HCT116 (cell line): ENCODE measurements around the gene SHANK3. TPM values are rescaled to one million over a fixed set of nuclear protein-coding genes. Genes with fewer than 3 reads are reported as not detected.

Experiments used
- ATAC-seq: fragments of 200-7000 bp; cut with Tn5 transposase; 2 replicates; pipeline ENCODE4 v1.9.1; 2020; ENCODE audit warnings: mild to moderate bottlenecking, moderate library complexity
- BruUV-seq: library from RNA; stranded (reverse); fragments of 400-500 nt; replicated peaks from 2 replicates; lab custom pipeline; 2021; lab: Mats Ljungman, UMichigan
- CTCF ChIA-PET: fragments of 300-600 bp; sonication (Branson Sonifier 250); formaldehyde crosslinking; loops from one replicate; lab custom pipeline; 2021; ENCODE audit warnings: antibody characterized with exemption; lab: Charles Lee
- POLR2A ChIA-PET: fragments of 300-600, 350-600 bp; sonication (Branson Sonifier 250); formaldehyde crosslinking; loops from one replicate; lab custom pipeline; 2021; ENCODE audit warnings: antibody characterized with exemption; lab: Charles Lee
- RAD21 ChIA-PET, 2 experiments: fragments of 300-600 bp; sonication (Branson Sonifier 250); formaldehyde crosslinking; loops; one replicate each; lab custom pipeline; 2023; ENCODE audit warnings: low total read pairs in 2 of 2; ENCODE audit not compliant: uncharacterized antibody in 2 of 2, unreplicated experiment in 2 of 2, low non-redundant PET in 1 of 2; lab: Charles Lee
- DNase-seq: peaks from one replicate; pipeline ENCODE4 v3.0.0-alpha.2; 2010; ENCODE audit warnings: low read depth, low spot score
- H2AFZ ChIP-seq: fragments of 200-600 bp; shearing (Covaris generic), sonication (generic); 2 replicates; pipeline ENCODE4 v1.6.1; 2017; ENCODE audit warnings: low read depth, mixed run types, mixed read lengths, antibody characterized with exemption, low read length; ENCODE audit not compliant: poor library complexity, severe bottlenecking
- H3K27ac ChIP-seq: 2 replicates; pipeline ENCODE4 v1.5.1; 2012; ENCODE audit warnings: low read depth, low read length
- H3K27me3 ChIP-seq: fragments of 200-600 bp; sonication (generic); 2 replicates; pipeline ENCODE4 v1.6.1; 2016; ENCODE audit warnings: mixed run types, low read length, mixed read lengths; ENCODE audit not compliant: insufficient read depth
- H3K36me3 ChIP-seq, 2 experiments: fragments of 200-500 bp in 1 of 2; fragments of 200-600 bp in 1 of 2; sonication (Bioruptor generic) in 1 of 2; sonication (generic) in 1 of 2; 2 replicates each; pipeline versions ENCODE4 v1.5.1 to v1.6.1; 2014 to 2016; ENCODE audit warnings: low read length in 2 of 2, inconsistent platforms in 1 of 2, mixed read lengths in 1 of 2, mixed run types in 1 of 2; ENCODE audit not compliant: insufficient read depth in 2 of 2, control insufficient read depth in 1 of 2
- H3K4me1 ChIP-seq, 2 experiments: fragments of 200-600 bp in 1 of 2; sonication (generic) in 1 of 2; 2 replicates each; pipeline versions ENCODE4 v1.5.1 to v1.6.1; 2012 to 2017; ENCODE audit warnings: low read length in 2 of 2, inconsistent platforms in 1 of 2, mild to moderate bottlenecking in 1 of 2, mixed read lengths in 1 of 2, mixed run types in 1 of 2, moderate library complexity in 1 of 2; ENCODE audit not compliant: insufficient read depth in 2 of 2, control insufficient read depth in 1 of 2
- H3K4me2 ChIP-seq: fragments of 200-600 bp; sonication (generic); 2 replicates; pipeline ENCODE4 v1.6.1; 2017; ENCODE audit warnings: mixed run types, low read length, mixed read lengths
- H3K4me3 ChIP-seq, 2 experiments: fragments of 200-600 bp in 1 of 2; sonication (generic) in 1 of 2; replicated peaks in 1 of 2; 2 replicates each; pipeline ENCODE4 v1.5.1; 2011 to 2016; ENCODE audit warnings: low read length in 2 of 2, control low read depth in 1 of 2, low read depth in 1 of 2, mild to moderate bottlenecking in 1 of 2, mixed read lengths in 1 of 2, mixed run types in 1 of 2
- H3K79me2 ChIP-seq: fragments of 200-600 bp; sonication (generic); 2 replicates; pipeline ENCODE4 v1.6.1; 2017; ENCODE audit warnings: mild to moderate bottlenecking, mixed run types, low read length, moderate library complexity, mixed read lengths; ENCODE audit not compliant: insufficient read depth
- H3K9ac ChIP-seq: fragments of 200-600 bp; sonication (generic); 2 replicates; pipeline ENCODE4 v1.6.1; 2016; ENCODE audit warnings: low read length, mixed read lengths
- H3K9me2 ChIP-seq: fragments of 200-600 bp; sonication (generic), shearing (Covaris generic); 2 replicates; pipeline ENCODE4 v1.6.1; 2017; ENCODE audit warnings: mixed run types, mild to moderate bottlenecking, moderate library complexity; ENCODE audit not compliant: insufficient read depth
- H3K9me3 ChIP-seq, 2 experiments: fragments of 200-500 bp in 1 of 2; fragments of 200-600 bp in 1 of 2; sonication (Bioruptor generic) in 1 of 2; sonication (generic) in 1 of 2; 2 replicates each; pipeline ENCODE4 v1.6.1; 2014 to 2017; ENCODE audit warnings: low read length in 2 of 2, mixed read lengths in 2 of 2, inconsistent platforms in 1 of 2, low read depth in 1 of 2, mild to moderate bottlenecking in 1 of 2, mixed run types in 1 of 2, moderate library complexity in 1 of 2; ENCODE audit not compliant: control insufficient read depth in 1 of 2, insufficient read depth in 1 of 2
- H4K20me1 ChIP-seq: fragments of 200-600 bp; sonication (generic), shearing (Covaris generic); 2 replicates; pipeline ENCODE4 v1.6.1; 2017; ENCODE audit warnings: mixed run types, mild to moderate bottlenecking, moderate library complexity; ENCODE audit not compliant: insufficient read depth
- ATF3 ChIP-seq: IDR thresholded peaks from 2 replicates; pipeline ENCODE4 v1.6.1; 2012
- CBX3 ChIP-seq: IDR thresholded peaks from 2 replicates; pipeline ENCODE4 v1.6.1; 2012; ENCODE audit warnings: low read depth
- CEBPB ChIP-seq: IDR thresholded peaks from 2 replicates; pipeline ENCODE4 v1.6.1; 2012; ENCODE audit warnings: low read depth
- CTCF ChIP-seq, 3 experiments: fragments of 200-600 bp in 1 of 3; sonication (generic) in 1 of 3; IDR thresholded peaks in 2 of 3; conservative IDR thresholded peaks in 1 of 3; 2 replicates each; pipeline ENCODE4 v1.5.1; 2012 to 2017; ENCODE audit warnings: low read depth in 2 of 3, low read length in 2 of 3, antibody characterized with exemption in 1 of 3, borderline replicate concordance in 1 of 3, control low read depth in 1 of 3, mild to moderate bottlenecking in 1 of 3, mixed read lengths in 1 of 3, mixed run types in 1 of 3, moderate library complexity in 1 of 3; ENCODE audit not compliant: insufficient read depth in 1 of 3
- EGR1 ChIP-seq: IDR thresholded peaks from 2 replicates; pipeline ENCODE4 v1.6.1; 2012; ENCODE audit warnings: low read depth
- EZH2 ChIP-seq: fragments of 200-600 bp; sonication (generic); IDR thresholded peaks from 2 replicates; pipeline ENCODE4 v1.6.1; 2017; ENCODE audit warnings: antibody characterized with exemption, mixed run types
- EZH2phosphoT487 ChIP-seq: fragments of 200-600 bp; IDR thresholded peaks from 2 replicates; pipeline ENCODE4 v1.6.1; 2018; ENCODE audit warnings: antibody characterized with exemption, borderline replicate concordance
- FOSL1 ChIP-seq: IDR thresholded peaks from 2 replicates; pipeline ENCODE4 v1.6.1; 2012; ENCODE audit warnings: low read depth
- JUND ChIP-seq: IDR thresholded peaks from 2 replicates; pipeline ENCODE4 v1.6.1; 2012
- POLR2A ChIP-seq: IDR thresholded peaks from 2 replicates; pipeline ENCODE4 v1.7.0; 2011; ENCODE audit warnings: borderline replicate concordance; ENCODE audit not compliant: insufficient read depth, insufficient read length; ENCODE audit errors: extremely low read depth
- POLR2AphosphoS5 ChIP-seq: IDR thresholded peaks from 2 replicates; pipeline ENCODE4 v1.6.1; 2011; ENCODE audit warnings: mild to moderate bottlenecking, low read depth, low read length, moderate library complexity
- RAD21 ChIP-seq: IDR thresholded peaks from 2 replicates; pipeline ENCODE4 v1.6.1; 2012; ENCODE audit warnings: low read depth, mild to moderate bottlenecking
- REST ChIP-seq: IDR thresholded peaks from 2 replicates; pipeline ENCODE4 v1.6.1; 2012; ENCODE audit warnings: low read depth
- SIN3A ChIP-seq: IDR thresholded peaks from 2 replicates; pipeline ENCODE4 v1.6.1; 2012; ENCODE audit warnings: low read depth
- SP1 ChIP-seq: IDR thresholded peaks from 2 replicates; pipeline ENCODE4 v1.6.1; 2012; ENCODE audit warnings: low read depth
- SRF ChIP-seq: IDR thresholded peaks from 2 replicates; pipeline ENCODE4 v1.6.1; 2012; ENCODE audit warnings: low read depth
- TCF7L2 ChIP-seq: IDR thresholded peaks from 2 replicates; pipeline ENCODE4 v1.7.0; 2011; ENCODE audit warnings: borderline replicate concordance, inconsistent platforms; ENCODE audit not compliant: insufficient read depth, insufficient read length; ENCODE audit errors: extremely low read depth
- YY1 ChIP-seq: IDR thresholded peaks from 2 replicates; pipeline ENCODE4 v1.6.1; 2011; ENCODE audit warnings: low read length, low read depth, moderate library complexity, mild to moderate bottlenecking; ENCODE audit not compliant: insufficient replicate concordance; ENCODE audit errors: extremely low read depth
- ZFX ChIP-seq: fragments of 450-650 bp; IDR thresholded peaks from 2 replicates; pipeline ENCODE4 v1.6.1; 2017
- ZNF274 ChIP-seq: fragments of 200-500 bp; sonication (Bioruptor generic); IDR thresholded peaks from 2 replicates; pipeline ENCODE4 v1.6.1; 2014; ENCODE audit warnings: mild to moderate bottlenecking, low read depth, low read length, inconsistent platforms
- intact Hi-C: fragments of 100-400 bp; cut with micrococcal nuclease; formaldehyde crosslinking; loops from 2 replicates; pipeline ENCODE4 v1.10.0; 2022
- total RNA-seq: library from RNA; stranded (reverse); gene quantifications from one replicate; pipeline ENCODE4 v1.2.1, GENCODE V29; 2021; ENCODE audit not compliant: unreplicated experiment

The SHANK3 gene
- total RNA-seq, 1 experiment from 2014 or later = 16.0 TPM

GRCh38 chr22:50719814-50720300 is 47.2 kb downstream of the SHANK3 start:
- H3K4me3 ChIP-seq = no peak overlapping the region
- ChIA-PET RAD21 (no interaction called here), CTCF (no interaction called here), POLR2A (no interaction called here)
- no peaks in the 10 kb centered on the region for H4K20me1 ChIP-seq
- intact Hi-C loops = no loop called here
- H3K9ac ChIP-seq = no peak overlapping the region
- H3K79me2 ChIP-seq = no peaks in the 10 kb centered on the region
- no peak overlapping the region for H3K4me2 ChIP-seq
- no peaks in the 10 kb centered on the region for H3K9me2 ChIP-seq
- no peak overlapping the region for H3K27ac ChIP-seq
- H3K4me1 ChIP-seq = no peaks in the 10 kb centered on the region
- no peak for DNase-seq
- no peak for TF ChIP-seq YY1
- TF ChIP-seq REST = no peak
- no peak for TF ChIP-seq CEBPB
- no peak for TF ChIP-seq JUND
- no peak for TF ChIP-seq CTCF (IDR thresholded peaks at IDR 0.05 in 2 of 3, conservative IDR thresholded peaks at IDR 0.05 in 1 of 3; ENCODE audit: borderline replicate concordance in 1 of 3, insufficient read depth in 1 of 3, low read depth in 2 of 3, low read length in 2 of 3)
- TF ChIP-seq SIN3A = no peak
- TF ChIP-seq ZFX = no peak
- no peak for TF ChIP-seq RAD21
- TF ChIP-seq EGR1 = no peak
- TF ChIP-seq EZH2 = no peak
- no peak for TF ChIP-seq POLR2A
- TF ChIP-seq FOSL1 = no peak
- no peak for TF ChIP-seq TCF7L2
- no peak for TF ChIP-seq ZNF274
- no peak for TF ChIP-seq ATF3
- TF ChIP-seq SRF = no peak
- TF ChIP-seq SP1 = no peak
- no peak for TF ChIP-seq POLR2AphosphoS5
- no peak for TF ChIP-seq EZH2phosphoT487
- no peak for TF ChIP-seq CBX3
- TF ChIP-seq, all 23 proteins: peak for 0
- H2AFZ ChIP-seq = no peak overlapping the region
- H3K9me3 ChIP-seq = no peaks in the 10 kb centered on the region
- H3K27me3 ChIP-seq = no peaks in the 10 kb centered on the region
- no TSS peak for BruUV-seq
- no peak for ATAC-seq
- no peaks in the 10 kb centered on the region; a peak in 1 of 4 replicates for H3K36me3 ChIP-seq
